Adipose tissue (tissue), 3 donors: ENCODE results near the gene MYO18A. TPM values are rescaled to one million over a fixed set of nuclear protein-coding genes. Genes with fewer than 3 reads are reported as not detected.
"Not testable (repeated sequence)": the region's sequence is repeated elsewhere in the genome, so short reads cannot be mapped to it uniquely, and the experiment has no call there.

Source experiments
- H3K27ac ChIP-seq: one replicate; pipeline ENCODE4 v1.5.1; 2013; ENCODE audit warnings: low read depth, low read length
- WGBS, 3 donors: extraction: QIAGEN DNeasy Blood & Tissue Kit; methylation state at CpG; one replicate each; pipeline ENCODE4 v1.1.7; 2013; 5-methylcytosine and 5-hydroxymethylcytosine counted together
- polyA plus RNA-seq, 3 donors: library from polyadenylated mRNA; stranded (reverse); fragments of 200-250 nt; gene quantifications; one replicate each; pipeline ENCODE4 v1.2.3, GENCODE V29; 2013
- donor health status: healthy with polysubstance abuse.
- donor health status: Bipolar disorder and iron deficiency.
- donor health status: healthy.

Gene MYO18A
- polyA plus RNA-seq, 3 donors, result 14.3 to 33.3 (median 18.6) TPM

DNA sequence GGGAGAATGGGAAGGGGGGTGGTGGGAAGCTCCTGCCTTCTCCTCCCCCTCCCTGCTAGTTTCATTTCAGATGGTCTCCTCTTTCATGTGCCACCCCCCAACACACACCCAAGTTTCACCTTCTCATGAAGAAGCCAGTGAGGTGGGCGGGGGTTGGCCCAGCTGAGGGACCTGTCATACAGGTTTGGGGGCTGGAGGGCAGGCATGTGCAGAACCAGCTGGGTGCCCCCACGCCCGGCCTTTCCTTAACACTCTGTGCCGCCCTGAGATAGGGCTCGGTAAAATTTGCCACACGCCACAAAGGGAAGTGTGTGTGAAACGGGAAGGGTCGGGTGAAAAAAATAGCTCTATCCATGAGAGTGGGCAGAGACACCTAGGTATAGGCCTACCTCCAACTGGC lies 79.9 kb downstream of the MYO18A start:
- 80 to 87% (median 86%) methylated on average over 8 of the region's 8 CpGs for WGBS, 3 donors
- H3K27ac ChIP-seq, result no peak overlapping the region

DNA sequence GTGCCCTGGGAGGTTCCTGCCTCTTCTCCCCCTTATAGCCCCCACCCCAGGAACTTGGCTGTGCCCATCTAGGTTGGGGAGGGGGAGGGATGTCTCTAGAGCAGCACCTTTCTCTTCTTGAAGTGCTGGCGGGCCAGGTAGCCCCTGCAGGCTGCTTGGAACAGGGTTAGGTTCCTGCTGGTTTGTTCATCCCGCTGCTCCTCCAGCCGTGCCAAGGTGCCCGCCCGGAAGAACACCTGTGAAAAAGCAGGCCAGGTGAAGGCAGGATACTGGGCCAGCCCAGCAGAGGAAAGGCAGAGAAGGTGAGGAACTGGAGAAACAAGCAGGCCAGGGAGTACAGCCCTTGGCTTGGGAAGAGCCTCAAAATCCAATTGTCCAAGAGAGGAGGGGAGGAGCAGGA lies 80.7 kb downstream of the MYO18A start:
- H3K27ac ChIP-seq, result no peak overlapping the region
- 94 to 97% (median 95%) methylated on average over 5 of the region's 5 CpGs for WGBS, 3 donors

DNA sequence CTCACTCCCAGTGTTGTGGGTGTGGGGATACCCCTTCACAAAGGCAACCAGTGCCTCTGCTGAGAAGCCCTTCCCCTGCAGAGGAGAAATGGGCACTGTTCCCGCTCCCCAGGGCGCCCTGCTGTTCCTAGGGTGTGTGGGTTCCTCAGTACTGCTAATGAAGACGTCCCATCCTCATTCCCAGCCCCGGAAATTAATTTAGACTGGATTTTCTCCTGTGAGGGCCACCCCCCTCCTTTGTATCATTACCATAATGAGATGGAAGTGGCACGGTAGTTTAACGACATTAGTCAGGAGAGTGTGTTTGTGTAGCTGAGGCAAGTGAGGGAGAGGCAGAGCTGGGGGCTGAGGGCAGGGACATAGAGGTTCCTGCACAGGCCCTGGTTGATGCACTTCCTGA lies 84.1 kb downstream of the MYO18A start:
- 74 to 86% (median 86%) methylated on average over 6 of the region's 6 CpGs for WGBS, 3 donors

DNA sequence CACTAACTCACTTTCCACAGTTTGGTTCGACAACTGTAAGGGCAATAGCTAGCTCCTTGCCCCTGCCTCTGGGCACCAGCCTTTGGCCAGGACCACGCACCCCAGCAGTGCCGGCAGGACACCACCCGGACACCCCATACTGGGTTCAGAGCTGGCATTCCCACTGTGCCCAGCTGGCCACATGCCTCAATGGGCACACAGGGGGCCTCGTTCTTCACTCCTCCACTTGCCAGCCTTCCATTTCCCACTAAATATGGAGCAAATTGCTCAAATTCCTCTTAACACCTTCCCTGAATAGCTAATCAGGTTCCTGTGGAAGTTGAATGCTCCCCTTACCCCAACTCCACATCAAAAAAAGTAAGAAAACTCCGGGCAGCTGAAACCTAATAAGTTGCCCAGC lies 84.8 kb downstream of the MYO18A start:
- 91 to 98% (median 92%) methylated on average over 6 of the region's 6 CpGs for WGBS, 3 donors
- H3K27ac ChIP-seq, result no peak overlapping the region

More for the DNA sequence above, 84.1 kb downstream of the MYO18A start:
- no peak overlapping the region for H3K27ac ChIP-seq

GRCh38 chr17:29094101-29094708 lies 86.0 kb downstream of the MYO18A start:
- no peak overlapping the region for H3K27ac ChIP-seq
- 89 to 93% (median 89%) methylated on average over 11 of the region's 11 CpGs for WGBS, 3 donors

DNA sequence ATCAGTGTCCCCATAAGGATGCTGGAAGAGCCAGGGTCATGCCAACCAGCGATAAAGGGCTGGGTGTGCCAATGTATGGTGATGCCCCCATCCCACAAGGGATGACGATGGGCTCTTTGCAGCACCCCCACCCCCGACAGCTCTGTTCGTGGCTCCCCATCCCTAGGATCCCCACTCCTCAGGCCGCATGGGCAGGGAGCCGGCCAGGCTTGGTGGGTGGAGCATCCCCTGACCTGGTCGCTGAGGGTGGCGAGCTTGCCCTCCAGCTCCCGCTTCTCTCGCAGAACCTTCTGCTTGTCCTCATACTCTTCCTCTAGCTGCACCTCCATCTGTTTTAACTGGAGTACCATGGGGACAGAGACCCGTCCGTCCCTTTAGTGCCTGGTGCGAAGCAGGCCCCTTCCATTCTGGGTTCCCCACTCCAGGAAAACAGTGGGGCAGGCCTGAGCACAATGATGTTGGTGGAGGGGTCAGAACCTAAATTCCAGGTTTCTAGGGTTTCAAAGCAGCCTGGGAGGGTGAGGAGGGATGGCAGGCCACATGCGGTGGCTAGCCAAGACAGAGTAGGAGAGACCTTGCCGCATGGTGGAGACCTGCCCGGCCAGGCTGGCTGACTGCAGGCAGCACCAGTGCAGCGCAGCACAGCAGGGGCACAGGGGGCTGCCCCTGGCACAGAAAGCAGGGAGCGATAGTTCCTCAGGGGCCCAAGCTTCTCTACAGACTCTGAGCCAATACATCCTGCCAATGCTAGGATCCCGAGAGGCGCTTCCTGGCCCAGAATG lies 86.9 kb downstream of the MYO18A start:
- no peak overlapping the region for H3K27ac ChIP-seq
- WGBS, 3 donors, result 96 to 97% (median 97%) methylated on average over 20 of the region's 20 CpGs

DNA sequence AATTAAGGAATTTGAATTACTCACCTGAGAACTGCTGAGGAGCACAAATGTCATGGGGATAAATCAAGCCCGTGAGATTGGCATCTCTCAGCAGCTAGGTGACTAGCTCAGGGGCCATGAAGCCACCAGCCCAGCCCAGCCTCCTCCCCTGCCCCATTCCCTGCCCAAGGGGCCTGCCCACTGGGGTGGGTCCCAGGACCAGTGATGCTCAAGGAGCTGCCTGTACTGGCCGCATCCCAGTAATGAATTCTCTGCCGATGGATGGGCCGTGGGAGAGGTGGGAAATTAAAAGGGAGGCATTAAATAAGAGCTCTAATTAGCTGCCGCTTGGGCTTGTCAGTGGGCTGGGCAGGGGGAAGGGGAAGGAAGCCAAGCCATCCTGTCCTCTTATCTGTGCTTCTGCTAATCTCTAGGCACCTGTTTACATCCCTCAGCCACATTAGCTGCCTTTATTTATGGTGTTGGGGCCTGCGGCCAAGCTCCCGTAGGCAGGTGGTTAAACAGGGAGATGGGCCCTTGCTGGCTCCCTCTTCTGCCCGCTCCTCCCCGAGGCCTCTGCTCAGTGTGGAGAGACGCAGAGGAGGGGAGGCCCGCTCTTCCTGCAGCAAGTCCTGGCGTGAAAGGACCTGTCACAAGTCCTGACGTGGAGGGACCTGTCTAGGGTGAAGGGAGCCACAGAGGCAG lies 88.5 kb downstream of the MYO18A start:
- 80 to 86% (median 84%) methylated on average over 13 of the region's 13 CpGs for WGBS, 3 donors
- H3K27ac ChIP-seq, result no peak overlapping the region

GRCh38 chr17:29090750-29091605 lies 89.2 kb downstream of the MYO18A start:
- 76 to 85% (median 81%) methylated on average over 12 of the region's 12 CpGs for WGBS, 3 donors
- H3K27ac ChIP-seq, result no peak overlapping the region

GRCh38 chr17:29090108-29090507 lies 90.1 kb downstream of the MYO18A start:
- 67 to 89% (median 82%) methylated on average over 4 of the region's 4 CpGs for WGBS, 3 donors
- H3K27ac ChIP-seq, result no peak overlapping the region

GRCh38 chr17:29089601-29090044 lies 90.6 kb downstream of the MYO18A start:
- no peak overlapping the region for H3K27ac ChIP-seq
- WGBS, 3 donors, result 76 to 81% (median 77%) methylated on average over 20 of the region's 20 CpGs

DNA sequence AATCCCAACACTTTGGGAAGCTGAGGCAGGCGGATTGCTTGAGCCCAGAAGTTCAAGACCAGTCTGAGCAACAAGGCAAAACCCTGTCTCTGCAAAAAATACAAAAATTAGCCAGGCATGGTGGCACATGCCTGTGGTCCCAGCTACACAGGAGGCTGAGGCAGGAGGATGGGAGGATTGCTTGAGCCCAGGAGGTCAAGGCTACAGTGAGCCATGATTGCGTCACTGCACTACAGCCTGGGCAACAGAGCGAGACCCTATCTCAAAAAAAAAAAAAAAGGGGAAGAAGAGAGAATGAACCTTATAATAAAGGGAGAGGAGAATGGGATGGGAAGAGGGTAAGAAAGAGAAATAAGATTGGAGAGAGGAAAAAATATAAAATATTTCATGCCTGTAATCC lies 91.4 kb downstream of the MYO18A start:
- not testable (repeated sequence) for H3K27ac ChIP-seq
- 92 to 95% (median 92%) methylated on average over 3 of the region's 3 CpGs for WGBS, 3 donors

- no peak overlapping the region for H3K27ac ChIP-seq
- 93% methylated on average over 19 of the region's 19 CpGs for WGBS, 3 donors
Observed at GRCh38 chr17:29086628-29087332, 93.4 kb downstream of the MYO18A start.

- H3K27ac ChIP-seq, result no peak overlapping the region
- WGBS, 3 donors, result 81 to 91% (median 91%) methylated on average over 12 of the region's 12 CpGs
Observed at GRCh38 chr17:29085223-29085622, 95.0 kb downstream of the MYO18A start.

GRCh38 chr17:29084541-29085146 lies 95.6 kb downstream of the MYO18A start:
- 65 to 89% (median 84%) methylated on average over 21 of the region's 21 CpGs for WGBS, 3 donors
- no peak overlapping the region for H3K27ac ChIP-seq

GRCh38 chr17:29080965-29081364 lies 99.2 kb downstream of the MYO18A start:
- 82 to 87% (median 86%) methylated on average over 14 of the region's 14 CpGs for WGBS, 3 donors

DNA sequence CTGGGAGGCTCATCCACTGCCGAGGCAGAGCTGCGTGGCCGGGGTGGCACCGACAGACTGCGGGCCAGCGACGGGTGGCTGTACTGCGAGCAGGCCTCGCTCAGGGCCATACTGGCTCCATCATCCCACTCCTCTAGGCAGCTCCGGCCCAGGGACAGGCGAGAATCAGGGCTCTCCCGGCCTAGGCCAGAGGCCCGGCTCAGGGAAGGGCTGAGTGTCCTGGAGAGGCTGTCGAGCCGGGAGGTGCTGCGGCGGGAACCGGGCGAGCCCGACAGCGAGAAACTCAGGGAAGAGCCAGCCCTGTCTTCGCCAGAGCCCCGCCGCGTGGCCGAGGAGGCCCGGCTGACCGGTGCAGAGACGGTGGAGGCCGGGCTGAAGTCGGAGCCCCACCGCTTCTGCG lies 99.9 kb downstream of the MYO18A start:
- WGBS, 3 donors, result 94 to 97% (median 96%) methylated on average over 25 to 33 of the region's 33 CpGs
- no peak overlapping the region for H3K27ac ChIP-seq

More at GRCh38 chr17:29080965-29081364, 99.2 kb downstream of the MYO18A start:
- no peak overlapping the region for H3K27ac ChIP-seq

- no peak overlapping the region for H3K27ac ChIP-seq
- 95 to 96% (median 95%) methylated on average over 33 of the region's 33 CpGs for WGBS, 3 donors
Observed at GRCh38 chr17:29079887-29080286, 100.3 kb downstream of the MYO18A start.
